ENCODE measurements around the gene CDC37.
"Not testable (repeated sequence)": the region's sequence is repeated elsewhere in the genome, so short reads cannot be mapped to it uniquely, and the experiment has no call there.

CDC37 gene

DNA sequence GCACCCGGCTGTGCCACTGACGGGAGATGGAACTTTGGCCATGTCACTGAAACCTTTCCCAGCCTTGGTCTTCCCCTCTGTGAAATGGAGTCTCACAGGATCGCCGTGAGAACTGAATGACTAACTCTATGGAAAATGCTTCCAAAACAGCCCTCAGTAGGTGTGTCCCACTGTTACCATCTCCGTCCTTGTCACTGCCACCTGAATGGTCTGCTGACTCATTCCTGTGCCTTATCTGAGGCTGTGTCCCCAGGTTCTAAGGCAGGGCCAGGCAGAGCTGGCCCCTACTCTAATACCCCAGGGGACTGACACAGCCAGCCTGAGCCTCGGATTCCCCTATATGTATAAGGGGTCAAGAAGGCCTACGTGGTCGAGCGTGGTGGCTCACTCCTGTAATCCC lies 4.5 kb downstream of the CDC37 start:
- no peak for DNase-seq (ENCODE audit: low read depth in 1 of 2, low spot score in 1 of 2)
- in situ Hi-C loops (cut with HindIII; ENCODE audit: low pct_unique_long_range_greater_than_20kb, low sequenced_read_pairs) = no loop called here
- TF ChIP-seq JUND (IDR thresholded peaks at IDR 0.05; ENCODE audit: low read depth) = no peak

DNA sequence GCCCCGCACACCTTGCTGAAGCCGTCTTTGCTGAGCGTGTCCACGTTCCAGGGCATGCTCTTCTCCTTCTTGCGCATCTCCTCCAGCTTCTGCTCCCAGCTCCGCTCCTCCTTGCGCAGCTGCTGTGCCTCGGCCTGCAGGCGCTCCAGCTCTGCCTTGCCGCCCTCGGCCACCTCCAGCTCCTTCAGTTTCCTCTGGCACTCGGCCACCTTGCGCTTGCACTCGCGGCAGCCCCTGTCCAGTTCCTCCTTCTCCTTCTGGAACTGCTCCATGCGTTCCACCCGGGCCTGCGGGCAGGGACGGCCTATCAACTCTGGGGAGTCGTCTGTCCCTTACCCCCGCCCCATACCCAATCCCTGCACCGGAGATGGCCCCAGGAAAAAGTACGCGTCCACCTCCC lies 7.4 kb downstream of the CDC37 start:
- no peak for DNase-seq (ENCODE audit: low read depth in 1 of 2, low spot score in 1 of 2)
- TF ChIP-seq JUND (IDR thresholded peaks at IDR 0.05; ENCODE audit: low read depth) = no peak
- in situ Hi-C loops (cut with HindIII; ENCODE audit: low pct_unique_long_range_greater_than_20kb, low sequenced_read_pairs) = no loop called here

DNA sequence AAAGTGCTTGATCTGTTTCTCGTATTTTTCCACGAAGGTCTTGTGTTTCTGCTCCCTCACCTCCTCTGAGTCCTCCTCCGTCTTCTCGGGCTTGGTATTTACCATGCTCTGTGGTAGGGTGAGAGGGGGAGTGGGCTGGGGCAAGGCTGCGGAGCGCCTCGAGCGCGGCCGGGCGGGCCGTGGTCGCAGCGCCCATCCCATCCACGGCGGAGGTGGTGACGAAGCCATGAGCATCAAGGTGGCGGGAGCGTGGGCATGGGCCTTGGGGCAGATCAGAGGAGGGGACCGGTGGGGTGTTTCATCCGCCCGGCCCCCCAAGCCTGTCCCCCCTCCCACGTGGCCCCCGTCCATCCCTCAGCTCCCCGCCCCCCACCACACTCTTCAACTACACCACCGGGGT lies 7.9 kb downstream of the CDC37 start:
- in situ Hi-C loops (cut with HindIII; ENCODE audit: low pct_unique_long_range_greater_than_20kb, low sequenced_read_pairs) = no loop called here
- no peak for DNase-seq (ENCODE audit: low read depth in 1 of 2, low spot score in 1 of 2)
- TF ChIP-seq JUND (IDR thresholded peaks at IDR 0.05; ENCODE audit: low read depth) = no peak

DNA sequence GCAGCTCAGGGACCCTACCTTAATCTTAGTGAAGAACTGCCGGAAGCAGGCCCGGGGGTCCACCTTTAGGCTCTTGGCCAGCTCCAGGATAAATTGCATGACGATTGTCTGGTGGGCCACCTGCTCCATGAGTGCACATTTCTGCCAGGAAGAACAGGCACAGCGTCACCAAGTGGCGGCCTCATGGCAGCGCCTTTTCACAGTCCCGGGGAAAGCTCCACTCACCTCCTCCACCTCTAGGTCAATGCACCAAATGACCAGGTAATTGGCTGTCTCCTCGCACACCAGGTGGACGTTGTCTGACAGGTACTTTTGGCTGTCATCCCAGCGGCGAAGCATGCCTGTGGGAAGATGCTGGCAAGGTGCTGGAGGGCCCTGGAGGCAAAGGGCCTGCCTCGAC lies 8.3 kb downstream of the CDC37 start:
- DNase-seq (ENCODE audit: low read depth in 1 of 2, low spot score in 1 of 2) = no peak
- TF ChIP-seq JUND (IDR thresholded peaks at IDR 0.05; ENCODE audit: low read depth) = no peak
- in situ Hi-C loops (cut with HindIII; ENCODE audit: low pct_unique_long_range_greater_than_20kb, low sequenced_read_pairs) = no loop called here

DNA sequence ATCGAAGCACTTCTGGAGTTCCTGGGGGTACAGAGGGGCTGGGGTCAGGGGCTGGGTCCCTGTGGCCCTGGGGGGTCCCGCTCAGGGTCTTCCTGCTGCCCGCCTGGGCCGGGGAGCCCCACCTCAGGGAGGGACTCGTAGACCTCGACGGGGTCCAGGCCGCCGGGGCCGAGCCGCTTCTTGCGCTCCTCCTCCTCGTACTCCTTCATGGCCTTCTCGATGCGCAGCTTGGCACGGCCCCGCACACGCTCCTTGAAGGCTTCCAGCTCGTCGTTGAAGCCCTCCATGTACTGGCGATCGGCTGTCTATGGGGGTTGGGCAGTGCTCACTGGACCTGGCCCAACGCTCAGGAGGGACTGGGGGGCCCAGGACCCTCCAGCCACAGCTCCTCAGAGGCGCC lies 10.2 kb downstream of the CDC37 start:
- no peak for TF ChIP-seq JUND (IDR thresholded peaks at IDR 0.05; ENCODE audit: low read depth)
- no peak for DNase-seq (ENCODE audit: low read depth in 1 of 2, low spot score in 1 of 2)
- in situ Hi-C loops (cut with HindIII; ENCODE audit: low pct_unique_long_range_greater_than_20kb, low sequenced_read_pairs) = no loop called here

DNA sequence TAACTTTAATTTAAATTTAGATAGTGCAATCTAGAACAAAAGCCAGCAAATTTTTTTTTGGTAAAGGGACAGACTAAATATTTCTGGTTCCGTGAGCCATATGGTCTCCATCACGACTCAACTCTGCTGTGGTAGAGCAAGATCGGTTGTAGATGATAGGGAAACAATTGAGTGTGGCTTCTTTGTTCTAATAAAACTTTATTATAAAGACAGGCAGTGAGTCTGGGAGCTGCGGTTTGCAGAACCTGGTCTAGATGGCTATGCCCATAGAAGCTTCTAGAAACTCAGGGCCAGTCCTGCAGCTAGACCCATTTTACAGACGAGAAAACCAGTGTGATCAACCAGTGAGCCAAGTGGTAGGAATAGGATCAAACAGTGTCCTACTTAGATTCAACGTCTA lies 11.2 kb downstream of the CDC37 start:
- TF ChIP-seq JUND (IDR thresholded peaks at IDR 0.05; ENCODE audit: low read depth) = no peak
- no peak for DNase-seq (ENCODE audit: low read depth in 1 of 2, low spot score in 1 of 2)
- in situ Hi-C loops (cut with HindIII; ENCODE audit: low pct_unique_long_range_greater_than_20kb, low sequenced_read_pairs) = no loop called here

DNA sequence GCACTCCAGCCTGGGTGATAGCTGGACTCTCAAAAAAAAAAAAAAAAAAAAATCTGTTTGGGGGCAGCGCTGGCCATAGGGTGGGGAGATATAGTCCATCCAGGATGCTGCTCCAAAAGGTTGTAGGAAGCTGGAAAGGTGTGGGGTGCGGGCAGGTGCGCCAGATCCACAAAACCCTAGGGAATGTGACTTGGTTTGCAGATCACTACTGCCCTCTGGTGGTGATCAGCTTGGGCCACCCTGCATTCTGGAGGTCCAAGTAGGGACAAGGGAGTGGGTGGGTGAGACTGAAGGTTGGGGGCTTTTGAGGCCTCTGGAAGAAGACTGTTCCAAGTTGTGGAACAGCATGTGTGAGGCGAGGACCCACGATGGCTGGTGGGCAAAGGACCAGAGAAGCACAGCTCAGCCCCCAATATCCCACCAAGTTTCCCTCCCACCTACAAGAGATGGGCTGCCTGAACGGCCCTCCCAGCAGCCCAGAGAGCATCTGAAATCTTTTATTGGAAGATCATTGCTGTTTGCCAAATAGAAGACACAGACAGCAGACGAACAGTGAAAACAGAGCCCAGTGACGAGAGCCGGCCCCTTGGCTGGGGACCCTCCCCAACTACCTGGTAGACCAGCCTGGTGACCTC lies 12.6 kb downstream of the CDC37 start:
- peak; percentile 51 to 77 for DNase-seq (ENCODE audit: low read depth in 1 of 2, low spot score in 1 of 2)
- in situ Hi-C loops (cut with HindIII; ENCODE audit: low pct_unique_long_range_greater_than_20kb, low sequenced_read_pairs) = no loop called here
- no peak for TF ChIP-seq JUND (IDR thresholded peaks at IDR 0.05; ENCODE audit: low read depth)

DNA sequence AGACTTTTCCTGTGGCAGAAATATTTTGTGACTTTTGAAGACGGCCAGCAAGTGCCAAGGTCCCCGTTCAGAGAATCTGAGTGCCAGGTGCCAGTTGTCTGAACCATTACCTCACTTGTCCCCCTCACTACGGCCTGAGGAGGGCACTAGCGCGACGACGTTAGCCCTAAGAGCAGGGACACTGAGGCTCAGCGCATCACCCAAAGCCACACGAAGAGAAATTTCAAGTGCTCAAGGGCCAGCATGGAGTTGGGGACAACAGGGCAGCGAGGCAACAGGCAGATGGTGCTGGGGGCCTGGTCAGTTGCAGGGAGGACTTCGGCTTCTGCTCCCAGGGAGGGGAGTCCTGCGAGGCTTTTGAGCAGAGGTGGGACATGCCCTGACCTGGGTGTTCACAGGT lies 13.5 kb downstream of the CDC37 start:
- in situ Hi-C loops (cut with HindIII; ENCODE audit: low pct_unique_long_range_greater_than_20kb, low sequenced_read_pairs) = no loop called here
- peak in 1 of 2 experiments; percentile 24 for DNase-seq (ENCODE audit: low read depth in 1 of 2, low spot score in 1 of 2)
- no peak for TF ChIP-seq JUND (IDR thresholded peaks at IDR 0.05; ENCODE audit: low read depth)

DNA sequence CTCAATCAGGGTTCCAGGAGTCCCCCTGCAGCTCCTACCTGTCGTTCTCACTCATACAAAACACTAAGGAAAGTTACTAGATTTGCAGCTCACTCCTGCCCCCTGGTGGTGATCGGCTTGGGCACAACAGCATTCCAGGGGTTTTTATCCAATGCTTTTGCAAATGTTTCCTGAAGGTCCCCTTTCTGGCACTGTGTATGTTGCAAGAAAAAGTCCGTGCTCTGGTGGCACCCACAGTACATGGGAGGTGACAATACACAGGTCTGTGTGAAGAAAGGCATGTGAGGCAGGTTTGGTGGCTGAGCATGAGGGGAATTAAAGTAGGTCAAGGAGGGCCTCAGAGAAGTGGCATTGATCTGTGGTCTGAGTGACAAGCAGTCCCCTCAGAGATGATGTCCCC lies 14.4 kb downstream of the CDC37 start:
- no peak for TF ChIP-seq JUND (IDR thresholded peaks at IDR 0.05; ENCODE audit: low read depth)
- in situ Hi-C loops (cut with HindIII; ENCODE audit: low pct_unique_long_range_greater_than_20kb, low sequenced_read_pairs) = no loop called here
- peak; percentile 47 to 82 for DNase-seq (ENCODE audit: low read depth in 1 of 2, low spot score in 1 of 2)

DNA sequence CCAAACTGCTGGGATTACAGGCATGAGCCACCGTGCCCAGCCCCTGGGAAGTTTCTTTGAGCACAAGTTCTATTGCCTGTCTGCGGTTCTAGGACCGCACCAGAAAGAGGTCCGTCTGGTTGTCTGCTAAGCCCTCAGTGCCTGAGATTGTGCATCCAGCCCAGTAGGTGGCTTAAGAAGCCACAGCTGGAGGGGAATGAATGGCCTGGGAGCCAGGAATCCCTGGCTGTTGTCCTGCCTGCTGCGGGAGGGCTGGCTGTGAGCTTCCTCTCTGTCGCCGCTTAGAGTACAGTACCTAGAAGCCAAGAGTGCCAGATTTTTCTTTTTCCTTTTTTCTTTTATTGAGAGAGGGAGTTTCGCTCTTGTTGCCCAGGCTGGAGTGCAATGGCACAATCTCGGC lies 18.8 kb downstream of the CDC37 start:
- in situ Hi-C loops (cut with HindIII; ENCODE audit: low pct_unique_long_range_greater_than_20kb, low sequenced_read_pairs) = no loop called here
- DNase-seq (ENCODE audit: low read depth in 1 of 2, low spot score in 1 of 2) = no peak
- no peak for TF ChIP-seq JUND (IDR thresholded peaks at IDR 0.05; ENCODE audit: low read depth)

DNA sequence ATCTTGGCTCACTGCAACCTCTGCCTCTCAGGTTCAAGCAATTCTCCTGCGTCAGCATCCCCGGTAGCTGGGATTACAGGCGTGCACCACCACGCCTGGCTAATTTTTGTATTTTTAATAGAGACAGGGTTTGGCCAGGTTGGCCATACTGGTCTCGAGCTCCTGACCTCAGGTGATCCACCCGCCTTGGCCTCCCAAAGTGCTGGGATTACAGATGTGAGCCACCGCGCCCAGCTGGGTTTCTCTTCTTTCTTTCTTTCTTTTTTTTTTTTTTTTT lies 20.2 kb downstream of the CDC37 start:
- in situ Hi-C loops (cut with HindIII; ENCODE audit: low pct_unique_long_range_greater_than_20kb, low sequenced_read_pairs); DNase-seq (ENCODE audit: low read depth in 1 of 2, low spot score in 1 of 2): not testable (repeated sequence)

DNA sequence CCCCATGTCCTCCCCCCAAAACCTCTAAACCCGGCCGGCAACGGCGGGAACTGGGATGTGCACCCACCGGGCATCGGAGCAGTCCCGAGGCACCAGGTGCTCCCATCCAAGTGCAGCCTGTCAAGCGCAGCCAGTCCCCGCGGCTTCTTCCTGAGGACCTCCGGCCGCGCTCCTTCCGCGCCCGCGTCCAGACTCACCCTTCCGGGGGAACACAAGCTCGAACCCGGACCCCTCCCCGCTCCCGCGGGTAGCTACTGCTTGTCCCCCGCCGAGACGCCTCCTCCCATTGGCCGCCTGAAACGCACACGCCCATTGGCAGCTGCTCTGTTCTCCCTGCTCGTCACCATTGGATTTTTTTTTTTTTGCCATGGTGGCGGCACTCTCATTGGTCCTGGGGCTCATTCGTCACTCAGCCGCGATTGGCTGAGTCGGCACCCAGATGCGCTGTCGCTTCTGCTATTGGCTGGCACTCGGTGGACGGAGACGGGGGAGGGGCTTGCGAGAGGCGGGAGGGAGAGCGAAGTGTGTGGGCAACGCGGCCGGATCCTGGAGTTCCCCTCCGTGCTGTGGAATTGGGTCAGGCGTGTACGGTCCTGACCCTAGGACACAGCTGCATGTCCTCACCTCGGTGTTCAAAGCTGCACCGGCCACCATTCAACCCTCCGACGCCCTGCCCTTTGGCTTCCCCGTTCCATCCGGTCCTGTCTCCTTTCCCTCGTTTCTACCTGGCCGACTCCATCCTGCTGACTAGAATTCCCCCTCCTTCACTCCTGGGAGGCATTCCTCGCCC lies 22.8 kb downstream of the CDC37 start, which contains the start of gene TYK2:
TSS of gene TYK2 (minus strand) at position 260 of the 790 bp plus-strand sequence. CDS start 2,166 bp downstream, outside the sequence.
- peak; percentile 97 to 99 for DNase-seq (ENCODE audit: low read depth in 1 of 2, low spot score in 1 of 2)
- in situ Hi-C loops (cut with HindIII; ENCODE audit: low pct_unique_long_range_greater_than_20kb, low sequenced_read_pairs) = no loop called here
- no peak for TF ChIP-seq JUND (IDR thresholded peaks at IDR 0.05; ENCODE audit: low read depth)

DNA sequence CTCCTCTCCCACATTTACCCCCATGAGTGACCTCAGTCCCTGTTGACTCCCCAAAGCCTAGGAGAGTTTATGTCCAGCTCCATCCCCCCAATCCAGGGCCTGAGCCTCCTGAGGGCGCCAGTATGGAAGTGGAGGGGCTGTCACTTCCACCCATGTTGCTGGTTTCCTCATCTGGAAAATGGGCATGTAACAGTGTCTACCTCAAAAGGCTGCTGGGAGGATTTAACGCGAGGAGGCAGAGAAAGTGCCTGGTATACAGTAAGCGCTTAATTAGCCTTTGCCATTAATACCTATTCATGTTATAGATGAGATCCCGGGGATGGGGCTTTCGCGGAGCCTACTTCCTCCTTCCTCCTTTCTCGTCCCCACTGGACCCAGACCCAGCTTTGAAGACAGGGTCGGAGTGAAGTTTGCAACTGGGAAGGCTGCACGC lies 23.4 kb downstream of the CDC37 start:
- DNase-seq (ENCODE audit: low read depth in 1 of 2, low spot score in 1 of 2) = no peak
- in situ Hi-C loops (cut with HindIII; ENCODE audit: low pct_unique_long_range_greater_than_20kb, low sequenced_read_pairs) = no loop called here
- TF ChIP-seq JUND (IDR thresholded peaks at IDR 0.05; ENCODE audit: low read depth) = no peak

DNA sequence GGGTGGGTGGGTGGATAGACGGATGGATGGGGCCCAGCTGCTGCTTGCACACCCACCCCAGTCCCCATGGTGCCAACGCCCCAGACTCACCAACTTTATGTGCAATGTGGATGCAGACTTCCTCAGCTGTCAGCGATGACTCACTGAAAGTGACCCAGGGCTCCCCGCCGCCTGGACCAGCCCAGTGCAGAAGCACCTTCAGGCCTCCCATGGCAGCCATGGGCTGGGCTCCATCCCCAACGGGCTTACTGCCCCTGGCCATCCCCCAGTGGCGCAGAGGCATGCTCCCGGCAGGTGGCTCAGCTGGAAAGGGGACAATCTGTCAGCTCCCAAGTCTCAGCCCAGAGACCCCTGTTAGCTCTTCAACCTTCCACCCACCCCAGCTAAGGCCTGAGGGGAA lies 25.2 kb downstream of the CDC37 start:
- no peak for DNase-seq (ENCODE audit: low read depth in 1 of 2, low spot score in 1 of 2)
- no peak for TF ChIP-seq JUND (IDR thresholded peaks at IDR 0.05; ENCODE audit: low read depth)
- in situ Hi-C loops (cut with HindIII; ENCODE audit: low pct_unique_long_range_greater_than_20kb, low sequenced_read_pairs) = no loop called here

DNA sequence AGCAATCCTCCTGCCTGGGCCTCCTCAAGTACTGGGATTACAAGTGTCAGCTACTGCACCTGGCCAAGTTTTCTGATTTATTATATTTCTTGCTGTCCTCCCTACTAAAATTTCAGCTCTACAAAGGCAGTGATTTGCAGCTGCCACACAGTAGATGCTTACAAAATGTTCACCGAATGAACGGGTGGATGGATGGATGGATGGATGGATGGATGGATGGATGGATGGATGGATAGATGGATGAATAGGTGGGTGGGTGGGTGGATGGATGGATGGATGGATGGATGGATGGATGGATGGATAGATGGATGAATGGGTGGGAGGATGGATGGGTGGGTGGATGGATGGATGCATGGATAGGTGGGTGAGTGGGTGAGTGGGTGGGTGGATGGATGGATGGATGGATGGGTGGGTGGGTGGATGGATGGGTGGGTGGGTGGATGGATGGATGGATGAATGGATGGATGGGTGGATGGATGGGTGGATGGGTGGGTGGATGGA lies 26.2 kb downstream of the CDC37 start:
- DNase-seq (ENCODE audit: low read depth in 1 of 2, low spot score in 1 of 2); in situ Hi-C loops (cut with HindIII; ENCODE audit: low pct_unique_long_range_greater_than_20kb, low sequenced_read_pairs): not testable (repeated sequence)
